ENCODE measurements around the gene IL20.
"Not testable (repeated sequence)": the region's sequence is repeated elsewhere in the genome, so short reads cannot be mapped to it uniquely, and the experiment has no call there.

DNA sequence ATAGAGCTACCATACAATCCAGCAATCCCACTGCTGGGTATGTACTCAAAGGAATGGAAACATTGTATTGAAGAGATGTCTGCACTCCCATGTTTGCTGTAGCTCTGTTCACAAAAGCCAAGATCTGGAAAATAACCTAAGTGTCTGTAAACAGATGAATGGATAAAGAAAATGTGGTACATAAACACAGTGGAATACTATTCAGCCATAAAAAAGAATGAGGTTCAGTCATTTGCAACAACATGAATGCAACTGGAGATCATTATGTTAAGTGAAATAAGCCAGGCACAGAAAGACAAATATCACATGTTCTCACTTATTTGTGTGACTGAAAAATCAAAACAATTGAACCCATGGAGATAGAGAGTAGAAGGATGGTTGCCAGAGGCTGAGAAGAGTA is 11.7 kb upstream of the IL20 start:
- TF ChIP-seq, protein P1, sequence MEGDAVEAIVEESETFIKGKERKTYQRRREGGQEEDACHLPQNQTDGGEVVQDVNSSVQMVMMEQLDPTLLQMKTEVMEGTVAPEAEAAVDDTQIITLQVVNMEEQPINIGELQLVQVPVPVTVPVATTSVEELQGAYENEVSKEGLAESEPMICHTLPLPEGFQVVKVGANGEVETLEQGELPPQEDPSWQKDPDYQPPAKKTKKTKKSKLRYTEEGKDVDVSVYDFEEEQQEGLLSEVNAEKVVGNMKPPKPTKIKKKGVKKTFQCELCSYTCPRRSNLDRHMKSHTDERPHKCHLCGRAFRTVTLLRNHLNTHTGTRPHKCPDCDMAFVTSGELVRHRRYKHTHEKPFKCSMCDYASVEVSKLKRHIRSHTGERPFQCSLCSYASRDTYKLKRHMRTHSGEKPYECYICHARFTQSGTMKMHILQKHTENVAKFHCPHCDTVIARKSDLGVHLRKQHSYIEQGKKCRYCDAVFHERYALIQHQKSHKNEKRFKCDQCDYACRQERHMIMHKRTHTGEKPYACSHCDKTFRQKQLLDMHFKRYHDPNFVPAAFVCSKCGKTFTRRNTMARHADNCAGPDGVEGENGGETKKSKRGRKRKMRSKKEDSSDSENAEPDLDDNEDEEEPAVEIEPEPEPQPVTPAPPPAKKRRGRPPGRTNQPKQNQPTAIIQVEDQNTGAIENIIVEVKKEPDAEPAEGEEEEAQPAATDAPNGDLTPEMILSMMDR (IDR thresholded peaks at IDR 0.05) = not testable (repeated sequence)
- TF ChIP-seq POLR2A (IDR thresholded peaks at IDR 0.05) = not testable (repeated sequence)
